HPDE6-E6E7 (cell line): Measurements from ENCODE around the gene METTL15.
"Not testable (repeated sequence)": the region's sequence is repeated elsewhere in the genome, so short reads cannot be mapped to it uniquely, and the experiment has no call there.

Experiments used
- DNase-seq: peaks from one replicate; pipeline ENCODE4 v3.0.0; 2011; ENCODE audit warnings: missing footprints; ENCODE audit errors: extremely low spot score

The METTL15 gene, protein sequence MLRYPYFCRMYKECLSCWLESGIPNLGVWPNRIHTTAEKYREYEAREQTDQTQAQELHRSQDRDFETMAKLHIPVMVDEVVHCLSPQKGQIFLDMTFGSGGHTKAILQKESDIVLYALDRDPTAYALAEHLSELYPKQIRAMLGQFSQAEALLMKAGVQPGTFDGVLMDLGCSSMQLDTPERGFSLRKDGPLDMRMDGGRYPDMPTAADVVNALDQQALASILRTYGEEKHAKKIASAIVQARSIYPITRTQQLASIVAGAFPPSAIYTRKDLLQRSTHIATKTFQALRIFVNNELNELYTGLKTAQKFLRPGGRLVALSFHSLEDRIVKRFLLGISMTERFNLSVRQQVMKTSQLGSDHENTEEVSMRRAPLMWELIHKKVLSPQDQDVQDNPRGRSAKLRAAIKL

DNA sequence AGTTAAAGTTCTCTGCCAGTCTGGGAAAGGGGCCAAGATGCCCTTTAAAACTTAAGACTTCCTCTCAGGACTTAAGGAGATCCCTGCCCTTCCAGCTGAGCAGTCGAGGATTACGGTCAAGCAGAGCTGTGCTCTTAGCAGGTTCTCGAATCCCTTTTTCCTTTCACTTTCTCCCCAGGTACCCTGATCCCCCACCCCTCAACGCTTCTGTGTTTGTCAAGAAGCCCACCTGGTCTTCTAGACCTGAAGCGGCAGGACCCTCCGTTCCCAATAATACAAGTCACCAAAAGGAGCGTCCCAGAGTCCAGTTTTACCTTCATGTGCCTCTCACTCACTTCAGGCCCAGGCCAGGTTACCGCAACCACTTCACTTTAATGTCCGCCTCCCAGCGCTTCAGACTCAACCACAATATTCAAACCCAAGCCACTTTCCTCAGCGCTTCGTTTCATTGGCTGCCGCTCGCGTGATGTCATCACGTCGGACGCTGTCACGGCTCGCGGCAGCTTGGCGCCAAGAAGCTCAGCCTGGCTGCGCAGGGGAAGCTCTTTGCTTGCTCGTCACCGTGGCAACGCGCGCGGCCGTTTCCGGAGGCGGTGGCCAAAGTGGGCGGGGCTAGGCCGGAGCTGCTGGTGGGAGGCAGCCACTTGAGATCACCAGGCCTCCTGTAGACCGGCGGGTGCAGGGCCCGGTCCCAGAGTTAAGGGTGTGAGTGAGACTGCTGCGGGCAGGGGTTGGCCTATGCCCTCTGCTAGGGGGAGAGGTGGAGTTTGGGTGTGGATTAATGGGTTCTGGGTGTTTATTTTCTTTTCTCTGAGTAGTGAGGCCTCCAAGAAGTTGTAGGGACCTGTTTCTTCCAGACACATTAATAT, at the start of gene METTL15, which contains the start of gene KIF18A:
Gene METTL15, plus strand, starts transcription at position 639 of the 869 bp plus-strand sequence. CDS start 4,947 bp downstream, outside the sequence.
Gene KIF18A, minus strand, starts transcription at position 407 of the 869 bp plus-strand sequence. CDS start 10,209 bp downstream, outside the sequence.
- peak; percentile 77 for DNase-seq

DNA sequence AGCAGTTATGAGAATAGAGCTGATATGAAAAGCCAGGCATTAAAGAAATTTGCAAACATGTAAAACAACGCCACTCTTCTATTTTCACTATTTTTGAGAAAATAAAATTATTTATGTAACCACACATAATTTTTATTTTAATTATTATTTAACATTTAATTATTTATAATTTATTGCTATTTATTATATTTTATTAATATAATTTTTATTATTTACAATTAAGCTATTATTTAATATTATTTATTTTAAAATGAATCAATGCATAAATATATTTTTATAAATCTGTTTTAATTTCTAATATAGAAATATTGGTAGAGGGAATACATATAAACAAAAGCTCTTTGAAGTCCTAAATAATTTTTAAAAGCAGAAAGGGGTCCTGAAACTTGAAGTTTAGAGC, 36.9 kb upstream of the METTL15 start:
- no peak for DNase-seq

DNA sequence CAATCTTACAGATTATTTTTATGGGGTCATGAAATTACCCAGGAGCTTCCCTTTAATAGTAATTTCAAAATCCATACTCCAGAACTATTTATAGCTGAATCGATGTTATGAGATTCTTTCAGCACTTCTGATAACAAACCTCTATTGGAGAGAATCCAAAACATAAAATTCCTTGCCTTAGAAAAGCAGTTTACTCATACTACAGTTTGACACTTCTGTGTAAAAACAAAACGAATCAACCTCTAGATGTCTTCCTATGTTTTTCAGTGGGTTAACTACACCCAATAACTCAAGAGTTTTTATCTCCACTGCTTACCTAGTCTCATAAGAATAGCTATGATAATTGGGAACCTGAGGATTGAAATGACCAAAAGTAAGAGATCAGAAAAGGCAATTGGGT, 35.9 kb upstream of the METTL15 start:
- DNase-seq: no peak

DNA sequence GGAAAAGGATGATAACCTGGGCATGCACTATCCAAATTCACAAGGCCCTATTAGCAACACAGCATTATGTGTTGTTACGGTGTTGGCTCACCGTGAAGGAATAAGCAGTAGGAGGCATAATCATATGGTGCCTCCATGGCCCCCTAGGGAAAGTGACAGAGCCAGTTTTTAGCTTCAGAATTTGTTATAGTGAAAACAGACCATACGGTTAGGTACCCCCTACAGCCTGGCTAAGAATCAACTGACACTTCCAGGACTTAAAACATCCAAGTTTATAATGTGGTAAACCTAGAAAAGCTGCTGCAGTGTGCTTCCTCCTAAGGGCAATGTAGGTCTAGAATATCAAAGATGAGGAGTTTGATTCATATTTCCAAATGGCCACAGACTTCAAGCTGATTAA, 30.7 kb upstream of the METTL15 start:
- no peak for DNase-seq

DNA sequence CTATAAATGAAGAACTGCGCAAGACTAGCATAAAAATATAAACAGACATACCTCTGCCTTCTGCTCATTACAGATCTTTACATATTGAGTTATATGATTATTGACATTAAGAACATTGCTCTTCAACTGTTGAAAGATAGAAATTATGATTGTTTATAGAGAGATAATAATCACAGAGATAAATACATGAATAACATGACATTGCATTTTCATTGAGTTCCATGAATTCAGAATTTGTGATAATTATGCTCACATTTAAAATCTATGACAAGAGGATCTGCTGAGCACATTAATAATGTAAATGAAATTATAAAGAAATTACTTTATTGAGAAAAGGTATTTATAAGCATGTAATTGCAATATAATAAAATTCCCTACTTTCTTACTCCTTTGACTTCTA, 25.1 kb upstream of the METTL15 start:
- DNase-seq: no peak

DNA sequence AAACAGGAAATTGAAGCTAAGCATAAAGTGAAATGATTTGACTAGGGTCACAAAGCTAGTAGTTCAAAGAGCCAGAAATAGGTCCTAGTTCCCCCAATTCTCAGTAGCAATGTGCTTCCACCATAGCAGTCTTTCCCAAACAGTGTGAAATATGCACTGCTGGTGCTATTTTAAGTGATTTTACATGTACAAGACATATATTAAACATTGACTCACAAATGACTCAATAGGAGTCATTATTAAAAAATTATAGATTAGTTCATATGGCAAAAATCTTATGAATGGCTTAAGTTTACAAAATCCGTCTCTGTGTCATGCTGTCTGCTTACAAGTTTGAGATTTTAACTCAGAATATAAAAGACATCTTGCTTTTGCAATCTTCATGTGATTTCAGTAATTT, 21.6 kb upstream of the METTL15 start:
- peak; percentile 1 for DNase-seq

DNA sequence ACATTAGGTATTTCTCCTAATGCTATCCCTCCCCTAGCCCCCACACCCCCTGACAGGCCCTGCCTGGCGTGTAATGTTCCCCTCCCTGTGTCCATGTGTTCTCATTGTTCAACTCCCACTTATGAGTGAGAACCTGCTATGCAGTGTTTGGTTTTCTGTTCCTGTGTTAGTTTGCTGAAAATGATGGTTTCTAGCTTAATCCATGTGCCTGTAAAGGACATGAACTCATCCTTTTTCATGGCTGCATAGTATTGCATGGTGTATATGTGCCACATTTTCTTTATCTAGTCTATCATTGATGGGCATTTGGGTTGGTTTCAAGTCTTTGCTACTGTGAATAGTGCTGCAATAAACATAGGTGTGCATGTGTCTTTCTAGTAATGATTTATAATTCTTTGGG, 21.0 kb upstream of the METTL15 start:
- DNase-seq: not testable (repeated sequence)

DNA sequence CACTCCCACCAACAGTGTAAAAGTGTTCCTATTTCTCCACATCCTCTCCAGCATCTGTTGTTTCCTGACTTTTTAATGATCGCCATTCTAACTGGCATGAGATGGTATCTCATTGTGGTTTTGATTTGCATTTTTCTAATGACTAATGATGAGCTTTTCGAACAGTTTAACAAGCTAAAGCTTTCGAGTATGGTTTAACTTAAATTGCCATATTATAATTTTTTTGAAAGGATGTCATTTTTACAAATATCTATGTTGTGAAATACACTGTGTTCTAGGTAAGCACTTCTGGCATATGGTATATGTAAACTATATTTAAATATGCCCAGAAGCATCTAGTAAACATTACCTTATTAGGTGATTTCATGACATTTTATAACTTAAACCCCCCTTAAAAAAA, 20.5 kb upstream of the METTL15 start:
- DNase-seq: not testable (repeated sequence)

DNA sequence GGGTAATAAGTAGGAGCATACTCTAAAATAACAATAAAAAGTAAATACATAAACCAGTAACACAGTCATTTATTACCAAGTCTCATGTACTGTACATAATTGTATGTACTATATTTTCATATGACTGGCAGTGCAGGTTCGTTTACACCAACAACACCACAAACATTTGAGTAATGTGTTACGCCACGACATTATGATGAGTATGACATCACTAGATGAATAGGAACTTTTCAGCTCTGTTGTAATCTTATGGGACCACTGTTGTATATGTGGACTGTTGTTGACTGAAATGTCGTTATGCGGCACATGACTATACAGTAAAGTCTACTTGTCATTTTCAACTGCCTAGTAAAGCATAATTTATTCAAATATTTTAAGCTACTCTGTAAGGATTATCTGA, 18.8 kb upstream of the METTL15 start:
- no peak for DNase-seq

DNA sequence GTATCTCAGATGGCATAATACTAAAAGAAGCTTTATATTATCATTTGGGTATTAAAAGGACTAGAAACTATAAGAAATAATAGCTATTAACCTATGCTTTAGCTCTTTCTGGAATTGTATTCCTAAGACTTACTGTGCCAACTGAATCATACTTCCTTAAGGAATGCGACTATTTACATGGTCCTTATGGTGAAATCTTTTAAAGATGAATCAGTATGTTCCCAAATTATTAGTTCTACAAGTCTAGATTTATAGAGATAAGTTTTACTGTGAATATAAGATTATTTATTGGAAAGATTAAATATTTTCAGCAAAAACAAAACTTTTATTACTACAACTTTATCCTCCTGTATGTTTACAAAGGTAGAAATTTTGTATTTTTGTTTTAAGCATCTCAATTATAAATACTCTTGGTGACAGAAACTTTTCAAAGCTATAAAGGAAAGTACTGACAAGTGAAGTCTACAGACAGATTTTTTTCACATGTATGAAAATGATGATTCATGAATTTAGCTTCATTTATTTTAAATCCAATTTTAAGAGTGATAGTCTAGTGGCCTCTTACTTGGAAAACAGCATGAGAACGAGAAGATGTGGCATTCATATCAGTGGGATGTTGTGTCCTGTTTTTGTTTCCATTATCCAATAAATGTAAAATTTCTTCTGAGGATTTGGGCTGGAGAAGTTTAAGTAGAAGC, 18.0 kb upstream of the METTL15 start:
- DNase-seq: no peak

DNA sequence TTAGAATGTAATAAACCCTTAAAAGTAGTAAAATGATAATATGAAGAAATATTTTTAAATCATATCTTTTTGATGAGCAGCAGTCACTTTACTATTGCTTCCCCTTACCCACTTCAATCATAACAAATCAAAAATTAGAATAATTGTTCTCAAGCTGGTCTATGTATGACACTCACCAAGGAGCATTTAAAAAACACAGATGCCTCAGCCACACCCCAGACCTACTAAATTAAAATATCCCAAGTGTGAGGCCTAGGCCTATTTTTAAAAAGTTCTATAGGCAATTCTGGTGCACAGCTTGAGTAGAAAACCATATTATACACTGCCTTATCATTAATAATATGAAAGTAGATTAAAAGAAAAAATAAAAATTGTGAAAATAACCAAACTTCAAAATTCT, 15.4 kb upstream of the METTL15 start:
- DNase-seq: no peak

DNA sequence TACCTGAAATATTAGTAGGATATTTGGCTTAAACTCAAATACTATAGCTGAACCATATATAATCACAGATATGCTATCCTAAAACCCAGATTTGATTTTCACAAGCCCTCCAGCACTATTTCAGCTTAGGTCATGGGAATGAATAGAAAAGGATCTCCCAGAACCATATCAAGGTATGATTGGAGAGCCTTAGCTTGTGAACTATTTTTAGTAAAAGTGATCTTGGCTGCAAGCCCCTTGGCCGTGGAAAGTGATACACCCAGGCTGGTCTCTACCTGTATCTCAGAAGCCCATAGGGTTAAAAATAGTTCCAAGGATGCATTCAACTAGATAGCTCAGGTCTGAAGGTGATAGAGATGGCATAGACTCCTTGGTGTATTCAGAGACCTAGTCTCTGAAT, 9.9 kb upstream of the METTL15 start:
- DNase-seq: no peak

DNA sequence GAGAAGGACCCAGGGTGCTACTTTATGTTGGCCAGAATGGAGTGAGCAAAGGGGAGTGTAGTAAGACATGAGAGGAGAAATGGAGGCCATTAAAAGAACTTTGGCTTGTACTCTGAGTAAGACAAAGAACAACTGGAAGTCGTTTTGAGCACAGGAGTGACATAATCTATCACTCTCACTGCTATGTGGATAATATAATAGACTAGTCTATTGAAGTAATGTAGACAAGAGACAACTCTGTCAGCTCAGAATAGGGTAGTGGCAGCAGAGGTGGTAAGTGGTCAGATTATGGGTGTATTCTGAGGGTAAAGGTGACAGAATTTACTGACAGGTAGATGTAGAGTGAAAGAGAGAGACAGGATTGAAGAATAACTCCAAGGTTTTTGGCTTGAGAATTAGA, 8.5 kb upstream of the METTL15 start:
- DNase-seq: no peak

DNA sequence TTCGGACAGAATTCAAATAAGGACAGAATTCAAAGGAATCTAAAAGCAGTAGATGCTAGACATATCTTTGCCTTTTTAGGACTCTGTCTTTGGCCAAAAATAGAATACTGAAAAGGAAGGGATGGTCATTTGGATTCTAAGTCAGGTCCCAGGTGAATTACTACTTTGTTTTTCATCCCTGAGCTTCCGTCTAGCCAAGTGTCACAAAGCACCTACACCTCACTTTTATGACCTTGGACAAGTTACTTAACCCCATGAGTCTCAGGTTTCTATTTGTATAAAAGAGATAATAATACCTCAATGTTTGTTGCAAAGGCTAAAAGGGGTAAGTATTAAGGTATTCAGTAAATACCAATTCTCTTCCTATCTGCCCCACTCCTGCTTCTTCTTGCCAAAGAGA, 7.5 kb upstream of the METTL15 start:
- DNase-seq: no peak

DNA sequence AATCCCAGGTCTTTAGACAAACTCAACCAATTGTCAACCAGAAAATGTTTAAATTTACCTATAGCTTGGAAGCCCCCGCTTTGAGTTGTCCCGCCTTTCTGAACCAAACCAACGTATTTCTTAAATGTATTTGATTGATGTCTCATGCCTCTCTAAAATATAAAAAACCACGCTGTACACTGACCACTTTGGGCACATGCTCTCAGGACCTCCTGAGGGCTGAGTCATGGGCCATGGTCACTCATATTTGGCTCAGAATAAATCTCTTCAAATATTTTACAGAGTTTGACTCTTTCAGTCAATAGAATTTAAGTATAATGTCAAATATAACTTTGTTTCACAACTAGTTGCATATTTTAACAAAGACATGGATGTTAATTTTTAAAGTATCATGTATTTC, 5.9 kb upstream of the METTL15 start:
- not testable (repeated sequence) for DNase-seq

DNA sequence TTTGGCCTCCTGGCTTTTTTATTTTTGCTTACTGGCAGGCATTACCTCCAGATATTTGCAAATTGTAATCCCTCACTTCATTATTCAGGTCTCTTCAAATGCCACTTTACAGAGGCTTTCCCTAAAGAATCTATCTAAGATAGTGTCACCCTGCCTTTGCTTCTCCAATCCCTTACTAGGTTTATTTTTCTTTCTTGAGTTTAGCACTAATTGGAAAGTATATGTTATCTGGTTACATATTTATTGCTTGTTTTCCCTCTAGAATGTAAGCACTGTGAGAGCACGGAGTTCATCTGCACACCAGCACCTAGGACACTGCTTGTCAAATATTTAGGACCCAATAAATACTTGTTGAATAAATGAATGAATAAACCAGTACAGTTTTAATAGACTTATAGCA, 3.8 kb upstream of the METTL15 start:
- DNase-seq: no peak

DNA sequence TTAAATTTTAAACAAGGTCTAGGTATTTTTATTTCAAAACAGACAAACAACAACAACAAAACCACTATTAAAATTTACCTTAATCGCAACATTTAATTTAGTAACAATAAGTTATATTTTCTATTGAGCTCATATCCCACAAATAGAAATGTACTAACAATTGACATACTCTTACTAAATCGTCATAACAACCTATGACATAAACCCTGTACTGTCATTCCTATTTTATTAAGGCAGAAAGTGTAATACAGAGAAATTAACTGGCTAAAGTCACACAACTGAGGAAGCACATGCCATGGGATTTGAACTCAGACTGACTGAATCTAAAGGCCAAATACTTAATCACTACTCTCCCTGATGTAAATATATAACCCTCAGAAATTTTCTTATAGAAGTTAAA, 3.2 kb upstream of the METTL15 start:
- no peak for DNase-seq

DNA sequence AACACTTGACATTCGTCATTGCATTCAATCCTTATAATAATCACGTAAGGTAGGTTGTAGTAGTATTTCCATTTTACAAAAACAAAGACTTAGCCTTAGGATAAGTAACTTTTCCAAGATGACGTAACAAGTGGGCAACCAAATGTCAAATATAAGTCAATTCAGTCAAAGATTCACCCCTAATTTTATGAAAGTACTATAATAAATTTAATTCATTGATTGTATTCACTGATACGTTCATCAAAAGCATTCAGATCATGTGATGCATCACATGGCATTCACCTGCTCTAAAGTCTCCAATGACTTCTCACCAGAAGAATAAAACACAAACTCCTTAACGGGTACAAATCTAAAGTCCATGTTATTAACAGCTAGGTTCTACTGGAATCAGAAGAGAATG, 2.3 kb upstream of the METTL15 start:
- no peak for DNase-seq

DNA sequence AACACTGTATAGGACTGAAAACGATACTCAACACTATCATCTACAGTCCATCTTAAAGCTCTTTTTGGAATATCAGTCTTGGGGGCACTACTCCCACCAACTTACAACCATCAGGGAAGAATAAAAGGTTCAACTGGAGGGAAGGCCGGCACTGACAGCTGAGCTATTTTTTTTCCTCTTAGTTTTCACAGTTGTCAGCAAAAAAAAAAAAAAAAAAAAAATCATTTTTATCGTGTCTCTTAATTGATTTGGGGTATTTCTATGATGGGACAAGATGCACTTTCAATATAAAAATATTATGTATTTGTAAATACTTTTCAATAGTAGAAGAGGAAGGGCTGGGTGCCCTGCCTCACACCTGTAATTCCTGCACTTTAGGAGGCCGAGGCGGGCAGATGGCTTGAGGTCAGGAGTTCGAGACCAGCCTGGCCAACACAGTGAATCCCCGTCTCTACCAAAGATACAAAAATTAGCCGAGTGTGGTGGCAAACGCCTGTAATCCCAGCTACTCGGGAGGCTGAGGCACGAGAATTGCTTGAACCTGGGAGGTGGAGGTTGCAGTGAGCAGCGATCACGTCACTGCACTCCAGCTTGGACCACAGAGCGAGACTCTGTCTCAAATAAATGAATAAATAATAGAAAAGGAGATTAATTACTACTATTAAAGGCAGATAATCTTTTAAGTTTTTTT, 1.7 kb upstream of the METTL15 start:
- no peak for DNase-seq

DNA sequence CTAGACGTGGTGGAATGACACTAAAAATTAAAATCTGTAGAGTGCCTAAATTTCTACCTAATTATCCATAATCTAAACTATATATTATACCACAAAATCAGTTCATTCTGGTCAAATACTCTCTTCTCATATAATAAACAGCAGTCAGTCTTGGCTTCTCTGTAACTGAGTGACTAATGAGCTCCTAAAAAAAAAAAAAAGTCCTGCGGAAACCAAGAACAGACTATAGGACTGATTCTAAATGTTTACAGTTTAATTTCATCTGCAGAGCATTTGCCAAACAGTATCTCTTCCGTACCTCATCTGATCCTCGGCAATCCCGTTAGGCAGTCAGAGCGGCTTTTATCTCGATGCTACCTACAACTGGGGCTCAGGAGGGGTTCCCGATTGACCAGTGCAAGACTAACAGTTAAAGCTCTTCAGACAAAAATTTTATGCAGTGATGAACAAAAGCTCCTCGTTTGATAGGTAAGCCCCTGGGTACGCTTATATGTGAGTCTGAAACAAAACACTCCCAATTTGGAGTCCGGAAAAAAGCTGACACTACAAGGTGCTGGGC, 918 bp upstream of the METTL15 start:
- DNase-seq: no peak

DNA sequence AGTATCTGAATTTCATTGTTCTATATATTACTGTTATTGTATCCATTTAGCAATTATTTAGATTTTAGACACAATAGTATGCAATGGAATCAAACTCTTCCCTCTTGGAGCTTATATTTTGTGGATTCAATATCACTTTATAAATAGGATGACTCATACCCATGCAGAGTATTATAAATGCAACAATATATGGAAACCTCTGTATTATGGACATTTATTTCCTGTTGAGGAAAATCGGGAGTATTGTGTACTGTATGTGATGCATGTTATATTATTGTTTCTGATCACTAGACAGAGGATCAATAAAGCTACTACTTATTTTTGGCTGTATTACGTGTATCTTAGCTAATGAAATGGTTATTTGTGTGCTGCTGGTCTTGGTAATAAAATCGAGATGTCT, 770 bp downstream of the METTL15 start:
- DNase-seq: no peak
